CD14-positive monocyte (primary cell): Measurements from ENCODE around the gene NGLY1. TPM values are rescaled to one million over a fixed set of nuclear protein-coding genes. Genes with fewer than 3 reads are reported as not detected.

Source experiments
- DNase-seq, 3 donors: peaks; one replicate each; pipeline ENCODE4 v3.0.0-alpha.2; 2011 to 2022
- H2AFZ ChIP-seq: 2 replicates; pipeline ENCODE4 v1.6.0; 2012; ENCODE audit warnings: mild to moderate bottlenecking, low read depth, low read length, inconsistent platforms; ENCODE audit not compliant: insufficient read depth, poor library complexity, severe bottlenecking
- H3K27ac ChIP-seq, 2 donors: 1 replicate in 1 of 2; 2 replicates in 1 of 2; pipeline ENCODE4 v1.5.1; 2012 to 2013; ENCODE audit warnings: low read length in 2 of 2, control low read depth in 1 of 2, inconsistent platforms in 1 of 2, low read depth in 1 of 2, mild to moderate bottlenecking in 1 of 2
- H3K27me3 ChIP-seq, 2 donors: one replicate each; pipeline versions ENCODE4 v1.6.0 to v1.6.1; 2011 to 2013; ENCODE audit warnings: low read length in 2 of 2; ENCODE audit not compliant: control insufficient read depth in 2 of 2, insufficient read depth in 2 of 2
- H3K36me3 ChIP-seq, 2 donors: replicated peaks in 1 of 2; 1 replicate in 1 of 2; 2 replicates in 1 of 2; pipeline versions ENCODE4 v1.5.1 to v1.6.1; 2012 to 2013; ENCODE audit warnings: low read length in 2 of 2, control low read depth in 1 of 2, inconsistent platforms in 1 of 2, mild to moderate bottlenecking in 1 of 2; ENCODE audit not compliant: insufficient read depth in 2 of 2, control insufficient read depth in 1 of 2
- H3K4me1 ChIP-seq, 2 donors: 1 replicate in 1 of 2; 2 replicates in 1 of 2; pipeline versions ENCODE4 v1.5.1 to v1.6.1; 2012 to 2013; ENCODE audit warnings: low read length in 2 of 2, control low read depth in 1 of 2, inconsistent platforms in 1 of 2, mild to moderate bottlenecking in 1 of 2, moderate library complexity in 1 of 2; ENCODE audit not compliant: insufficient read depth in 2 of 2, control insufficient read depth in 1 of 2
- H3K4me2 ChIP-seq: replicated peaks from 2 replicates; pipeline ENCODE3; 2012; ENCODE audit warnings: low read length, moderate library complexity, mild to moderate bottlenecking; ENCODE audit not compliant: poor library complexity, severe bottlenecking; ENCODE audit errors: extremely low read depth
- H3K4me3 ChIP-seq, 3 experiments: fragments of 200-600 bp in 1 of 3; sonication (generic) in 1 of 3; replicated peaks in 1 of 3; 1 replicate in 2 of 3; 2 replicates in 1 of 3; pipeline ENCODE4 v1.5.1; 2011 to 2013; ENCODE audit warnings: low read length in 3 of 3, mild to moderate bottlenecking in 3 of 3, control low read depth in 2 of 3, low read depth in 2 of 3, inconsistent platforms in 1 of 3, moderate library complexity in 1 of 3
- H3K79me2 ChIP-seq: 2 replicates; pipeline ENCODE4 v1.6.0; 2012; ENCODE audit warnings: mild to moderate bottlenecking, control low read depth, inconsistent platforms, low read length, moderate library complexity; ENCODE audit not compliant: insufficient read depth
- H3K9ac ChIP-seq: 2 replicates; pipeline ENCODE4 v1.6.0; 2017; ENCODE audit warnings: low read length, mild to moderate bottlenecking; ENCODE audit not compliant: insufficient read depth, poor library complexity, severe bottlenecking
- H3K9me3 ChIP-seq, 2 donors: replicated peaks in 1 of 2; 1 replicate in 1 of 2; 2 replicates in 1 of 2; pipeline versions ENCODE4 v1.5.1 to v1.6.1; 2012 to 2013; ENCODE audit warnings: low read length in 2 of 2, control low read depth in 1 of 2; ENCODE audit not compliant: control insufficient read depth in 1 of 2, insufficient read depth in 1 of 2
- H4K20me1 ChIP-seq: 2 replicates; pipeline ENCODE4 v1.6.0; 2012; ENCODE audit warnings: mild to moderate bottlenecking, low read length, control low read depth, moderate library complexity; ENCODE audit not compliant: insufficient read depth
- H3K27ac Mint-ChIP-seq, 7 donors: one replicate each; pipeline ENCODE4 v1.8.0; 2020; ENCODE audit warnings: mild to moderate bottlenecking in 7 of 7, mixed read lengths in 7 of 7, moderate library complexity in 6 of 7, inconsistent platforms in 2 of 7
- H3K27me3 Mint-ChIP-seq, 3 donors: one replicate each; pipeline ENCODE4 v1.8.0; 2021 to 2022; ENCODE audit warnings: low read depth in 3 of 3, mild to moderate bottlenecking in 3 of 3, mixed read lengths in 3 of 3, moderate library complexity in 3 of 3, inconsistent platforms in 1 of 3
- H3K36me3 Mint-ChIP-seq, 2 donors: one replicate each; pipeline ENCODE4 v1.8.0; 2020; ENCODE audit warnings: mixed read lengths in 2 of 2, inconsistent platforms in 1 of 2, mild to moderate bottlenecking in 1 of 2
- H3K4me1 Mint-ChIP-seq: one replicate; pipeline ENCODE4 v1.8.0; 2020; ENCODE audit warnings: mild to moderate bottlenecking, mixed read lengths
- H3K4me3 Mint-ChIP-seq, 2 donors: one replicate each; pipeline ENCODE4 v1.8.0; 2020; ENCODE audit warnings: mild to moderate bottlenecking in 2 of 2, mixed read lengths in 2 of 2, moderate library complexity in 1 of 2
- H3K9me3 Mint-ChIP-seq, 7 donors: one replicate each; pipeline ENCODE4 v1.8.0; 2020 to 2022; ENCODE audit warnings: mixed read lengths in 7 of 7, mild to moderate bottlenecking in 6 of 7, moderate library complexity in 6 of 7, inconsistent platforms in 2 of 7
- CTCF ChIP-seq: fragments of 200-600 bp; IDR thresholded peaks from one replicate; pipeline ENCODE4 v1.8.0; 2022; ENCODE audit warnings: antibody characterized with exemption, mild to moderate bottlenecking
- WGBS: methylation state at CpG from one replicate; pipeline ENCODE4 v1.1.5; 2013; ENCODE audit warnings: missing lambda C conversion rate; ENCODE audit not compliant: insufficient coverage; 5-methylcytosine and 5-hydroxymethylcytosine counted together
- intact Hi-C, 2 donors: fragments of 100-400 bp; cut with micrococcal nuclease; formaldehyde crosslinking; loops; one replicate each; pipeline versions ENCODE4 v1.15.0 to v1.15.1; 2023
- polyA plus RNA-seq, 3 donors: library from polyadenylated mRNA; depleted of rRNA in 1 of 3; unstranded in 2 of 3; stranded (reverse) in 1 of 3; fragments of 300-500 nt in 2 of 3; fragments of >200 nt in 1 of 3; fragmentation: Illumina TruSeq in 2 of 3; gene quantifications; 1 replicate in 2 of 3; 2 replicates in 1 of 3; pipeline ENCODE4 v1.2.3, GENCODE V29; 2012 to 2021

The NGLY1 gene
- polyA plus RNA-seq, 3 donors, result 11.4 to 33.4 (median 29.6) TPM

- Mint-ChIP-seq H3K27ac (no peak overlapping the region), H3K4me1 (peaks cover 30% of the 10 kb centered on the region), H3K4me3 (no peak overlapping the region), H3K27me3 (peaks cover 4 to 9% (median 6%) of the 10 kb centered on the region in 3 donors), H3K36me3 (no peaks in the 10 kb centered on the region), H3K9me3 (peaks cover 0 to 4% (median 0%) of the 10 kb centered on the region in 7 donors)
- Histone ChIP-seq H3K4me2 (no peak overlapping the region), H4K20me1 (no peaks in the 10 kb centered on the region), H3K9me3 (peaks cover 0 to 4% of the 10 kb centered on the region in 2 donors), H3K36me3 (no peaks in the 10 kb centered on the region), H3K27me3 (peaks cover 0 to 2% of the 10 kb centered on the region in 2 donors), H3K27ac (no peak overlapping the region), H3K4me3 (no peak overlapping the region), H3K79me2 (no peaks in the 10 kb centered on the region), H2AFZ (no peak overlapping the region), H3K4me1 (peaks cover 14 to 30% of the 10 kb centered on the region in 2 donors), H3K9ac (no peak overlapping the region)
- no peak for TF ChIP-seq CTCF
- WGBS, result 100% methylated on average over 1 of the region's 1 CpG
- DNase-seq, result no peak
- intact Hi-C loops, result no loop called here
Measured at GRCh38 chr3:25687742-25688141, 95.5 kb downstream of the NGLY1 start.

GRCh38 chr3:25686766-25687165 lies 96.5 kb downstream of the NGLY1 start:
- Mint-ChIP-seq H3K27ac (no peak overlapping the region), H3K4me3 (no peak overlapping the region), H3K36me3 (no peaks in the 10 kb centered on the region), H3K27me3 (peaks cover 4 to 6% (median 6%) of the 10 kb centered on the region in 3 donors), H3K4me1 (peaks cover 30% of the 10 kb centered on the region), H3K9me3 (peaks cover 0 to 4% (median 0%) of the 10 kb centered on the region in 7 donors)
- Histone ChIP-seq H3K4me2 (no peak overlapping the region), H3K36me3 (no peaks in the 10 kb centered on the region), H4K20me1 (no peaks in the 10 kb centered on the region), H2AFZ (no peak overlapping the region), H3K79me2 (no peaks in the 10 kb centered on the region), H3K9me3 (peaks cover 0 to 4% of the 10 kb centered on the region in 2 donors), H3K27ac (no peak overlapping the region), H3K27me3 (peaks cover 0 to 2% of the 10 kb centered on the region in 2 donors), H3K4me3 (no peak overlapping the region), H3K4me1 (peaks cover 14 to 30% of the 10 kb centered on the region in 2 donors), H3K9ac (no peak overlapping the region)
- intact Hi-C loops, result no loop called here
- no peak for TF ChIP-seq CTCF
- 98% methylated on average over 21 of the region's 23 CpGs for WGBS
- no peak for DNase-seq
